H1 (cell line): ENCODE data around the gene HMG20A. TPM values are rescaled to one million over a fixed set of nuclear protein-coding genes. Genes with fewer than 3 reads are reported as not detected.
A peak's percentile ranks its signal among the peaks of the same experiment; 100 is the strongest.

Experiments used
- CTCF ChIA-PET: fragments of 300-600 bp; sonication (Branson Sonifier 250); formaldehyde crosslinking; loops from one replicate; lab custom pipeline; 2021; ENCODE audit not compliant: partially characterized antibody; lab: Charles Lee
- POLR2A ChIA-PET: fragments of 300-600 bp; sonication (Branson Sonifier 250); formaldehyde crosslinking; loops from one replicate; lab custom pipeline; 2021; ENCODE audit warnings: inconsistent platforms; ENCODE audit not compliant: partially characterized antibody; lab: Charles Lee
- DNase-seq, 2 experiments: peaks; one replicate each; pipeline versions ENCODE4 v3.0.0 to v3.0.0-alpha.2; 2010 to 2022; ENCODE audit warnings: low spot score in 2 of 2, low read depth in 1 of 2, mixed read lengths in 1 of 2
- FAIRE-seq: peaks from 2 replicates; lab custom pipeline; 2011; peaks lifted over from hg19 to GRCh38; lab: Jason Lieb, UNC
- H2AFZ ChIP-seq: 2 replicates; pipeline ENCODE4 v1.8.1; 2012; ENCODE audit warnings: low read length, inconsistent platforms
- H2AK5ac ChIP-seq: 2 replicates; pipeline ENCODE4 v1.6.1; 2013; ENCODE audit warnings: low read depth, low read length
- H2BK120ac ChIP-seq: replicated peaks from 2 replicates; pipeline ENCODE3; 2013; ENCODE audit warnings: low read depth, low read length, inconsistent platforms
- H2BK12ac ChIP-seq: 2 replicates; pipeline ENCODE4 v1.6.1; 2013; ENCODE audit warnings: low read depth, low read length
- H2BK15ac ChIP-seq: 2 replicates; pipeline ENCODE4 v1.6.1; 2013; ENCODE audit warnings: low read length
- H2BK20ac ChIP-seq: 2 replicates; pipeline ENCODE4 v1.6.1; 2013; ENCODE audit warnings: low read length
- H2BK5ac ChIP-seq: 2 replicates; pipeline ENCODE4 v1.6.1; 2013; ENCODE audit warnings: low read depth, low read length
- H3K14ac ChIP-seq: 2 replicates; pipeline ENCODE4 v1.6.1; 2013; ENCODE audit warnings: inconsistent platforms; ENCODE audit not compliant: insufficient read length
- H3K18ac ChIP-seq: 2 replicates; pipeline ENCODE4 v1.6.1; 2013; ENCODE audit warnings: low read length; ENCODE audit errors: extremely low read depth
- H3K23ac ChIP-seq: 2 replicates; pipeline ENCODE4 v1.6.1; 2013; ENCODE audit warnings: inconsistent platforms; ENCODE audit not compliant: insufficient read length
- H3K23me2 ChIP-seq: 2 replicates; pipeline ENCODE4 v1.6.1; 2013; ENCODE audit warnings: low read depth, low read length
- H3K27ac ChIP-seq: 2 replicates; pipeline ENCODE4 v1.6.1; 2011; ENCODE audit warnings: low read depth, low read length, inconsistent platforms
- H3K27me3 ChIP-seq, 4 experiments: replicated peaks in 1 of 4; 1 replicate in 1 of 4; 2 replicates in 3 of 4; pipeline versions ENCODE4 v1.6.1 to v1.8.1; 2011 to 2013; ENCODE audit warnings: low read length in 3 of 4, mild to moderate bottlenecking in 3 of 4, inconsistent platforms in 2 of 4, mixed read lengths in 2 of 4, moderate library complexity in 1 of 4; ENCODE audit not compliant: control insufficient read depth in 3 of 4, insufficient read depth in 3 of 4; ENCODE audit errors: extremely low read depth in 1 of 4
- H3K36me3 ChIP-seq, 4 experiments: 2 replicates each; pipeline versions ENCODE4 v1.6.1 to v1.8.1; 2011 to 2013; ENCODE audit warnings: mild to moderate bottlenecking in 4 of 4, low read length in 3 of 4, moderate library complexity in 2 of 4, control low read depth in 1 of 4, inconsistent platforms in 1 of 4; ENCODE audit not compliant: insufficient read depth in 4 of 4, control insufficient read depth in 2 of 4
- H3K4ac ChIP-seq: replicated peaks from 2 replicates; pipeline ENCODE3; 2013; ENCODE audit warnings: low read length, low read depth, mixed read lengths, inconsistent platforms; ENCODE audit not compliant: insufficient read length
- H3K4me1 ChIP-seq, 4 experiments: replicated peaks in 1 of 4; 1 replicate in 1 of 4; 2 replicates in 3 of 4; pipeline versions ENCODE4 v1.6.1 to v1.8.1; 2011 to 2013; ENCODE audit warnings: low read length in 3 of 4, inconsistent platforms in 2 of 4, mixed read lengths in 1 of 4; ENCODE audit not compliant: insufficient read depth in 4 of 4, control insufficient read depth in 3 of 4
- H3K4me2 ChIP-seq, 2 experiments: 2 replicates each; pipeline versions ENCODE4 v1.6.1 to v1.8.1; 2011 to 2013; ENCODE audit warnings: low read depth in 2 of 2, low read length in 2 of 2, control low read depth in 1 of 2, inconsistent platforms in 1 of 2, mild to moderate bottlenecking in 1 of 2; ENCODE audit not compliant: insufficient read depth in 1 of 2
- H3K4me3 ChIP-seq, 4 experiments: fragments of 200-600, 300-600 bp in 1 of 4; sonication (generic), shearing (Covaris generic), sonication (Bioruptor Twin) in 1 of 4; 2 replicates each; pipeline versions ENCODE4 v1.5.1 to v1.8.1; 2011 to 2016; ENCODE audit warnings: low read length in 4 of 4, low read depth in 3 of 4, control low read depth in 2 of 4, inconsistent platforms in 2 of 4, mild to moderate bottlenecking in 2 of 4, mixed read lengths in 1 of 4, moderate library complexity in 1 of 4; ENCODE audit not compliant: insufficient read depth in 2 of 4; ENCODE audit errors: extremely low read depth in 1 of 4
- H3K56ac ChIP-seq: replicated peaks from 2 replicates; pipeline ENCODE3; 2013; ENCODE audit warnings: low read depth, mild to moderate bottlenecking, mixed read lengths, low read length, inconsistent platforms; ENCODE audit not compliant: insufficient read length
- H3K79me1 ChIP-seq: 2 replicates; pipeline ENCODE4 v1.6.1; 2013; ENCODE audit warnings: low read depth, low read length, control low read depth
- H3K79me2 ChIP-seq, 2 experiments: 2 replicates each; pipeline versions ENCODE4 v1.6.1 to v1.8.1; 2012 to 2013; ENCODE audit warnings: low read length in 2 of 2, mild to moderate bottlenecking in 2 of 2, inconsistent platforms in 1 of 2; ENCODE audit not compliant: insufficient read depth in 2 of 2, control insufficient read depth in 1 of 2
- H3K9ac ChIP-seq, 4 experiments: replicated peaks in 1 of 4; 1 replicate in 1 of 4; 2 replicates in 3 of 4; pipeline versions ENCODE4 v1.6.1 to v1.8.1; 2011 to 2013; ENCODE audit warnings: low read depth in 3 of 4, low read length in 3 of 4, control low read depth in 2 of 4, mild to moderate bottlenecking in 2 of 4, moderate library complexity in 2 of 4, inconsistent platforms in 1 of 4; ENCODE audit errors: extremely low read depth in 1 of 4
- H3K9me3 ChIP-seq, 2 experiments: 2 replicates each; pipeline versions ENCODE4 v1.6.1 to v1.8.1; 2012 to 2013; ENCODE audit warnings: mild to moderate bottlenecking in 2 of 2, moderate library complexity in 2 of 2, control low read depth in 1 of 2, inconsistent platforms in 1 of 2, low read depth in 1 of 2, low read length in 1 of 2, mixed read lengths in 1 of 2; ENCODE audit not compliant: insufficient read depth in 2 of 2
- H4K20me1 ChIP-seq, 2 experiments: replicated peaks in 1 of 2; 2 replicates each; pipeline versions ENCODE3 to v1.8.1; 2011 to 2013; ENCODE audit warnings: inconsistent platforms in 2 of 2, low read length in 2 of 2, mild to moderate bottlenecking in 1 of 2; ENCODE audit not compliant: insufficient read depth in 2 of 2, control insufficient read depth in 1 of 2
- H4K5ac ChIP-seq: 2 replicates; pipeline ENCODE4 v1.6.1; 2013; ENCODE audit warnings: low read length, low read depth, mixed read lengths, inconsistent platforms; ENCODE audit not compliant: insufficient read length
- H4K8ac ChIP-seq: 2 replicates; pipeline ENCODE4 v1.8.0; 2013; ENCODE audit warnings: mild to moderate bottlenecking, moderate library complexity, low read length, inconsistent platforms; ENCODE audit not compliant: insufficient read depth; ENCODE audit errors: extremely low read depth
- H4K91ac ChIP-seq: replicated peaks from 2 replicates; pipeline ENCODE3; 2013; ENCODE audit warnings: low read length, mixed read lengths, inconsistent platforms; ENCODE audit not compliant: insufficient read length
- CHD1 ChIP-seq: IDR thresholded peaks from 2 replicates; pipeline ENCODE4 v1.6.1; 2012; ENCODE audit warnings: low read depth, low read length, improper control_type of control experiment
- CTBP2 ChIP-seq: IDR thresholded peaks from 2 replicates; pipeline ENCODE4 v1.7.0; 2011; ENCODE audit warnings: borderline replicate concordance, mild to moderate bottlenecking, moderate library complexity, mixed read lengths, low read length; ENCODE audit not compliant: insufficient read depth, insufficient read length
- GABPA ChIP-seq: IDR thresholded peaks from 2 replicates; pipeline ENCODE4 v1.6.1; 2011; ENCODE audit warnings: mild to moderate bottlenecking, low read length, moderate library complexity, borderline replicate concordance; ENCODE audit not compliant: insufficient read depth
- KDM4A ChIP-seq: IDR thresholded peaks from one replicate; pipeline ENCODE4 v1.7.1; 2012; ENCODE audit warnings: low read depth, mild to moderate bottlenecking, moderate library complexity, low read length, inconsistent platforms; ENCODE audit not compliant: severe bottlenecking
- PHF8 ChIP-seq: fragments of 200-600 bp; sonication (generic); conservative IDR thresholded peaks from 2 replicates; pipeline ENCODE4 v1.7.1; 2012; ENCODE audit warnings: low read depth, mild to moderate bottlenecking, inconsistent platforms, low read length, moderate library complexity
- RNF2 ChIP-seq: fragments of 200-900, 300-1000 bp; sonication (generic); IDR thresholded peaks from 2 replicates; pipeline ENCODE4 v1.7.1; 2016; ENCODE audit warnings: borderline replicate concordance, low read depth, mild to moderate bottlenecking, antibody characterized with exemption, low read length; ENCODE audit not compliant: poor library complexity, severe bottlenecking; ENCODE audit errors: missing control alignments
- SIN3A ChIP-seq, 2 experiments: IDR thresholded peaks in 1 of 2; conservative IDR thresholded peaks in 1 of 2; 2 replicates each; pipeline ENCODE4 v1.6.1; 2011 to 2012; ENCODE audit warnings: low read length in 2 of 2, improper control_type of control experiment in 1 of 2, low read depth in 1 of 2, mild to moderate bottlenecking in 1 of 2
- SUZ12 ChIP-seq: fragments of 200-600 bp; sonication (generic); IDR thresholded peaks from 2 replicates; pipeline ENCODE4 v1.6.1; 2012; ENCODE audit warnings: mild to moderate bottlenecking, inconsistent platforms, low read length, moderate library complexity, mixed read lengths
- WGBS, 2 experiments: shearing (Covaris generic) in 1 of 2; methylation state at CpG; one replicate each; pipeline versions ENCODE4 v1.1.6 to v1.1.7; 2013 to 2015; ENCODE audit warnings: low lambda C conversion rate in 2 of 2, mixed read lengths in 2 of 2, inconsistent platforms in 1 of 2, low coverage in 1 of 2, missing lambda C conversion rate in 1 of 2; ENCODE audit not compliant: insufficient replicate concordance in 2 of 2, insufficient coverage in 1 of 2, insufficient read length in 1 of 2; ENCODE audit errors: extremely low coverage in 1 of 2, missing lambda C conversion rate in 1 of 2; 5-methylcytosine and 5-hydroxymethylcytosine counted together
- polyA plus RNA-seq, 7 experiments: library from polyadenylated mRNA; depleted of rRNA in 3 of 7; stranded (reverse) in 5 of 7; unstranded in 2 of 7; fragments of >200 nt in 5 of 7; fragments of 200-250 nt in 2 of 7; gene quantifications; 1 replicate in 5 of 7; 2 replicates in 1 of 7; 4 replicates in 1 of 7; pipeline versions ENCODE4 v1.2.1 to v1.2.3, GENCODE V29; 2011 to 2013; ENCODE audit warnings: missing spikeins in 2 of 7, mixed read lengths in 2 of 7
- total RNA-seq: library from RNA; stranded (reverse); fragmentation: NEBNext Ultra II Directional; extraction: Animal tissue kit (Norgen Biotek cat#: 25700); gene quantifications from 2 replicates; pipeline ENCODE4 v1.2.1, GENCODE V29; 2021

Gene HMG20A
- total and polyA plus RNA-seq, 2 of the 8 experiments (the other 6 are each of a cell fraction or from before 2014, with no cell fraction given), result 52.1 to 59.7 TPM

DNA sequence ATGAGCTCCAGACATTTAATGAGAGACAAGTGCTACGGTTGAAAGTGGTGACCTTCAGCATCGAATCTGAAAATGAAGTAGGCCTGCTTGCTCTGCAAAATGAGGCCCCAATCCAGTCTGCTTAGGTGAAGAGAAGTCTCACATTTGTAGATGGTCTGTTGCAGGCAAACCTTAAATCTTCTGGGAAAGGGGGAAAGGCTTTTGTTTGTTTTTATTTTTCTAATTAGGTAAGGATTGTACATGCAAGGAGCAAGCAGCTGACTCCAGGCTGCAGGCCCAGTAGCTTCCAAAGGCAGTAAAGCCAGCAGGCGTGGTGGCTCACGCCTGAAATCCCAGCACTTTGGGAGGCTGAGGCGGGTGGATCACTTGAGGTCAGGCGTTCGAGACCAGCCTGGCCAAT is 74.3 kb downstream of the HMG20A start:
- Histone ChIP-seq H3K9me3 (no peaks in the 10 kb centered on the region), H3K27ac (no peak overlapping the region), H3K79me1 (no peaks in the 10 kb centered on the region), H4K5ac (no peak overlapping the region), H2AK5ac (no peak overlapping the region), H2AFZ (no peak overlapping the region), H4K91ac (no peak overlapping the region), H2BK120ac (no peak overlapping the region), H3K14ac (no peak overlapping the region), H2BK20ac (no peak overlapping the region), H3K27me3 (no peaks in the 10 kb centered on the region), H3K56ac (no peak overlapping the region), H3K18ac (no peak overlapping the region), H3K4me1 (peaks cover 13 to 38% (median 19%) of the 10 kb centered on the region in 4 experiments), H3K23me2 (peaks cover 2% of the 10 kb centered on the region; the same call in 1 of the 2 replicates), H2BK15ac (no peak overlapping the region), H3K9ac (no peak overlapping the region), H2BK12ac (no peak overlapping the region), H3K4ac (no peak overlapping the region), H3K79me2 (no peaks in the 10 kb centered on the region), H4K8ac (no peak overlapping the region), H3K23ac (no peak overlapping the region), H2BK5ac (no peak overlapping the region), H3K4me3 (no peak overlapping the region), H4K20me1 (no peaks in the 10 kb centered on the region), H3K4me2 (no peak overlapping the region), H3K36me3 (no peaks in the 10 kb centered on the region)
- CTCF ChIA-PET, result interaction anchor here (1.0 to 7.7 kb wide), 8 partner anchors 11 to 386 kb away, joined by 3 to 72 read pairs (median 4); no protein-coding TSS in a partner anchor
- DNase-seq, result peak in 1 of 2 experiments; percentile 24
- FAIRE-seq, result no peak
- POLR2A ChIA-PET, result interaction anchor here (4.9 kb wide), 1 partner anchor 14 kb away, joined by 39 read pairs; no protein-coding TSS in a partner anchor
- TF ChIP-seq GABPA, result no peak
- no peak for TF ChIP-seq CHD1
- no peak for TF ChIP-seq CTBP2
- TF ChIP-seq PHF8, result no peak
- no peak for TF ChIP-seq KDM4A
- no peak for TF ChIP-seq SIN3A (conservative IDR thresholded peaks at IDR 0.05 in 1 of 2, IDR thresholded peaks at IDR 0.05 in 1 of 2; ENCODE audit: low read depth in 1 of 2, low read length in 2 of 2)
- no peak for TF ChIP-seq SUZ12
- TF ChIP-seq RNF2, result no peak
- 90% methylated on average over 7 of the region's 7 CpGs; no CpG with 5 or more reads in 1 of the 2 experiments for WGBS, 2 experiments
